Fibroblast of the aortic adventitia (primary cell): Measurements from ENCODE around the gene KLHDC4. TPM values are rescaled to one million over a fixed set of nuclear protein-coding genes. Genes with fewer than 3 reads are reported as not detected.

Source experiments
- DNase-seq: peaks from one replicate; pipeline ENCODE4 v3.0.0-alpha.2; 2010; ENCODE audit warnings: low read depth
- H3K4me3 ChIP-seq: 2 replicates; pipeline ENCODE4 v1.5.1; 2011; ENCODE audit warnings: low read depth, mild to moderate bottlenecking, control low read depth, low read length, moderate library complexity
- total RNA-seq: library from RNA; depleted of rRNA; stranded (reverse); fragments of >200 nt; gene quantifications from 2 replicates; pipeline ENCODE4 v1.2.3, GENCODE V29; 2012; ENCODE audit warnings: low replicate concordance
- TF ChIP-seq, protein P1 (sequence below): IDR thresholded peaks from 2 replicates; pipeline ENCODE4 v1.5.1; 2011; ENCODE audit warnings: mild to moderate bottlenecking, low read length, control low read depth, inconsistent platforms; ENCODE audit not compliant: insufficient read depth

Gene KLHDC4
- total RNA-seq, 1 donor: 21.6 TPM

DNA sequence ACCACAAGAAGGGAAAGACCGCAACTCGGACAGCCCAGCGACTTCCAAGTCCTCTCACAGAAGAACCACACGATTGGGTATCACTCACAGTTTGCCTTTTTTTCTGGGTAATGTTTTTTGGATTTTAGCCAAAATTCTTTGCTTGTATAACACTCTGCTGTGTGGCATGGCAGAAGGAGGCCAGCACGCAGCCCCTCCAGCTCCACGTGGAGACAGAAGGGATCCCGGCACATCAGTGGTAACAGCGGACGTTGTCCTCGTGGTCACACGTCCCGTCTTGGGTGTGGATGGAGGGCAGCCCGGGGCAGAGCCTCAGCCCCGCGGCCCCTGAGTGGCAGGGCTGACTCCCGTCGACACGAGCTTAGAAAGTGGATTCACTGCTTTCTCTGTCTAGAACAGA is 69.1 kb downstream of the KLHDC4 start:
- no peak overlapping the region for H3K4me3 ChIP-seq
- no peak for DNase-seq
- TF ChIP-seq, protein P1, sequence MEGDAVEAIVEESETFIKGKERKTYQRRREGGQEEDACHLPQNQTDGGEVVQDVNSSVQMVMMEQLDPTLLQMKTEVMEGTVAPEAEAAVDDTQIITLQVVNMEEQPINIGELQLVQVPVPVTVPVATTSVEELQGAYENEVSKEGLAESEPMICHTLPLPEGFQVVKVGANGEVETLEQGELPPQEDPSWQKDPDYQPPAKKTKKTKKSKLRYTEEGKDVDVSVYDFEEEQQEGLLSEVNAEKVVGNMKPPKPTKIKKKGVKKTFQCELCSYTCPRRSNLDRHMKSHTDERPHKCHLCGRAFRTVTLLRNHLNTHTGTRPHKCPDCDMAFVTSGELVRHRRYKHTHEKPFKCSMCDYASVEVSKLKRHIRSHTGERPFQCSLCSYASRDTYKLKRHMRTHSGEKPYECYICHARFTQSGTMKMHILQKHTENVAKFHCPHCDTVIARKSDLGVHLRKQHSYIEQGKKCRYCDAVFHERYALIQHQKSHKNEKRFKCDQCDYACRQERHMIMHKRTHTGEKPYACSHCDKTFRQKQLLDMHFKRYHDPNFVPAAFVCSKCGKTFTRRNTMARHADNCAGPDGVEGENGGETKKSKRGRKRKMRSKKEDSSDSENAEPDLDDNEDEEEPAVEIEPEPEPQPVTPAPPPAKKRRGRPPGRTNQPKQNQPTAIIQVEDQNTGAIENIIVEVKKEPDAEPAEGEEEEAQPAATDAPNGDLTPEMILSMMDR: no peak

DNA sequence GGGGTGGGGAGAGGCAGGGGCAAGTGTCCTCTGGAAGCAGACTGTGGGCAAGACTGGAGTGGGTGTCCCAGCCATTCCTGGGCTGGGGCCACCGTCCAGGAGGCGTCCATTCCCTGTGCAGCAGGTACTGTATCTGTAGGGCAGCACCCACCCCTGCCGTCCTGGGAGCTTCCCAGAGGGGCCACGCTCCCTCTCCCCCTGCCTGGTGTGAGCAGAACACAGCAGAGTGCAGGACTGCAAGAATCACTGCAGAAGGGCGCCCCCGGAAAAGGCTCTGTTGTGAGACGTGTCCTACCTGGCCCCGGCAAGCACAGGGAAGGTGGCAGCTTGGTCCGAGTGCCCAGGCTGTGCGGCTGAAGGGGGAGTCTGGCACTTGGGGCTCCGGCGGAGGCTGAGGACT is 70.3 kb downstream of the KLHDC4 start:
- TF ChIP-seq, protein P1: no peak
- DNase-seq: no peak
- no peak overlapping the region for H3K4me3 ChIP-seq

DNA sequence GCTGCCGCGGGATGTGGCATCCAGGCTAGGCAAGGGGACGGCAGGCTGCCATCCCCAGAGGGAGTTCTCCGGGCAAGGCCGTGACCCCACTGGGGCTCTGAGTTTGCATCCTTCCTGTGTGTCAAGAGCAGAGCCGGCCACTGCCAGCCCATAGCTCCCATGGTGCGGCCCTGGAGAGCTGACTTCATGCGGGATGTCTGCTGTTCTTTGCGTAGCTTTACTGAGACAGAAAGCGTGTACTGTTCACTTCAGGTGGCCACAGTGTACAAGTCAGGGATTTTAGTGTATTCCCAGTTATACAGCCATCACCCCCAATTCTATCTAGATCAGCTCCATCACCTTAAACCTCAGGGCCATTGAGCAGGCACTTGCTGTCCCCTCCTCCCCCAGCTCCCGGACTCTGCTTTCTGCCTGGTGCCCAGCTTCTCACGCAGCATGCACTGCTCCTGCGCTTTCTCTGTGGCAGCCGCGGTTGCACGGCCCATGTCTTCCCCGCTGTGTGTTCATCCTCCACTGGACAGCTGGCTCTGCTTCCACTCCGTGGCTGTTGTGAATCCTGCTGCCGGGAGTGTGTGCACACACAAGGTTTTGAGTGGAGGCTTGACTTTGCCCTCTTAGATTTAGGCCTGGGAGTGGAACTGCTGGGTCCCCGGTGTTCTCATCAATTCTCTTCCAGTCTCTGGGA is 71.2 kb downstream of the KLHDC4 start:
- no peak for DNase-seq
- TF ChIP-seq, protein P1: no peak
- H3K4me3 ChIP-seq: no peak overlapping the region

DNA sequence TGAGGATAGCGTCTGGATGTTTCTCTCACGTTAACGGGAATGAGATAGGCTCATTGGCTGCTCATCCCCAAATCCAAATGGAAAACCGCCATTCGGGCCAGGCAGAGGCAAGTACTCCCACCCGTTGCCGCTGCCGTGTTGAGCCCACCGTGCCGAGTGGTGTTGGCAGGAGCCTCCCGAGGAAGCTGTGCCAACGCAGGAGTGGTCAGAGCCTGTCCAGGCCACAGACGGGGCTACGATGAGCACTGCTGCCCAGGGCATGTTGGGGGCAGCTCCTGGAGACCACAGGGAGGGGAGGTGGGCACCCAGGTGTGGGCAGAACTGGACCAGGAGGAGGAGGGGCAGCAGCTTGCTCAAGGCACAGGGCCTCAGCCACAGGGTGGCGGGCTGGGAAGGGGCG is 72.0 kb downstream of the KLHDC4 start:
- no peak overlapping the region for H3K4me3 ChIP-seq
- no peak for DNase-seq

DNA sequence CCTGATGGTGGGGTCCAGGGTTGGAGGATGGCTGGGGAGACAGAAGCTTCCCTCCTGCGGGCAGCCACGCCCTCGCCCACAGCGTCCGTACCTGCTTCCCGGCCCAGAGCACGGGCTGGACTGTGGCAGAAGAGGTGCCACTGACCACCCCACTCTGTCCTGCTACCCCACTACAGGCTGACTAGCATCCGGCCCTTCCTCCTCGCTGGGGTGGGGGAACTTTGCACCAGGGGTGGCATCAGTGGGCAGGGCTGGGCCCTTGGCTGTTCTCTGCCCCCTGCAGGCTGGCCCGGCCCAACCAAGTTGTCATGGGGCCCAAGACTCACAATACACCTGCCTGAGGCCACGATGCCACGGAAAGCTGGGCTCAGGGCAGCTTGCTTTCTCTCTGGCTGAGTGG is 73.0 kb downstream of the KLHDC4 start:
- TF ChIP-seq, protein P1: no peak
- DNase-seq: no peak
- H3K4me3 ChIP-seq: no peak overlapping the region

More for the DNA sequence above, 72.0 kb downstream of the KLHDC4 start:
- TF ChIP-seq, protein P1: no peak

DNA sequence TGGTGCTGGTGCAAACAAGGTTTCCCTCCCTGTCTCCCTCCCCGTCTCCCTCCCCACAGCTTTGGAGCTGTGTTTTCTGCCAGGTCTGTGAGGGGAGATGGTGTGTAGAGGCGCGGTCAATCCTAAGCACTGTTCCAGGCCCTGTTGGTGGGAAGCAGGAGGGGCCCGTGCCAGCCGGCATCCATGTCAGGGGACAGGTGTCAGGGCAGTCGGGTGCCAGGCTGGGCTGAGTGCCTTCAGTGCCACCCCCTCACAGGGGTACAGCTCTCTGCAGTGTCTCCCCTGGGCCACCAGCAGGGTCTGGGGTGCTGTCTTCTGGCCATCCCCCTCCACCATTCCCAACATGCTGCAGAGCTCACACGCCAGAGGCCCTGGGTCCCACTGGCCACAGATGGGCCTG is 73.6 kb downstream of the KLHDC4 start:
- no peak overlapping the region for H3K4me3 ChIP-seq
- TF ChIP-seq, protein P1: no peak
- no peak for DNase-seq

DNA sequence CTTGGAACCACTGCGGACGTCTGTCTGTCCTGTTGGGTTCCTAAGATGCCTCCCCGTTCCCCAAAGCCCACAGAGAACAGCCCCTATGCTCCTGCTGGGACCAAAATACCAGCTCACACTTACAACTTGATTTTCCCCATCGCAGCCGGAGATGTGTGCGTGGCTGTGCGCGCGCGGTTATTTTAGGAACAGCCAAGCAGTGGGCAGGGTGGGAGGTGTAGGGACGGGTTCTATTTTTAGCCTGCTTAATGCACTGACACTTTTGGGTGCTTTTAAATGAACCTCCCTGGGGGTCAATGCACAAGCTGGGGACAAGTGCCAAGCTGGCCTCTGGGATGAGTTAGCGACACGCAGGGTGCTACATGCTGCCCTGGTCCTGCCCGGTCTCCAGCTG is 74.1 kb downstream of the KLHDC4 start:
- no peak for DNase-seq
- TF ChIP-seq, protein P1: no peak
- no peak overlapping the region for H3K4me3 ChIP-seq
